LNCAP (cell line): ENCODE measurements around the gene PTPA.

ENCODE experiments used
- TF ChIP-seq, protein P1 (sequence below): fragments of 450-650 bp; IDR thresholded peaks from 2 replicates; pipeline ENCODE4 v1.5.1; 2017; ENCODE audit warnings: mild to moderate bottlenecking

Gene PTPA

DNA sequence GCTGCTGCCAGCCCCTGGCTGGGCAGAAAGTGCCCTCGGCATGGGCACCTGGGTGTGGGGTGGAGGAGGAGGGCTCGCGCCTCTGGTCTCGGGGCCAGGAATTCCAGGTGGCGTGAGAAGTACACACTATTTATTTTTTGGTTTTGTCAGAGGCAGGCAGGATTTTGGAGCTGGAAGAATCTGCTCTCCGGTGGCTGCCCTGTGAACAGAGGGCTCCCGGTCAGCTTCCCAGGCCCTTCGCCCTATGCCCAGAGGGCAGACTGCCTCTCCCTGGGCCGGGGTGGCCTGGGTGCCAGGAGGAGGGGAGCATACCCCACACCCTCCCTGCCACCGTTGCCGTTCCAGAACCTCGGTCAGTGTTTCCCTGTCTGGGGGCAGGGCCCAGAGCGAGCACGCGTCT, 22.0 kb upstream of the PTPA start:
- TF ChIP-seq, protein P1, sequence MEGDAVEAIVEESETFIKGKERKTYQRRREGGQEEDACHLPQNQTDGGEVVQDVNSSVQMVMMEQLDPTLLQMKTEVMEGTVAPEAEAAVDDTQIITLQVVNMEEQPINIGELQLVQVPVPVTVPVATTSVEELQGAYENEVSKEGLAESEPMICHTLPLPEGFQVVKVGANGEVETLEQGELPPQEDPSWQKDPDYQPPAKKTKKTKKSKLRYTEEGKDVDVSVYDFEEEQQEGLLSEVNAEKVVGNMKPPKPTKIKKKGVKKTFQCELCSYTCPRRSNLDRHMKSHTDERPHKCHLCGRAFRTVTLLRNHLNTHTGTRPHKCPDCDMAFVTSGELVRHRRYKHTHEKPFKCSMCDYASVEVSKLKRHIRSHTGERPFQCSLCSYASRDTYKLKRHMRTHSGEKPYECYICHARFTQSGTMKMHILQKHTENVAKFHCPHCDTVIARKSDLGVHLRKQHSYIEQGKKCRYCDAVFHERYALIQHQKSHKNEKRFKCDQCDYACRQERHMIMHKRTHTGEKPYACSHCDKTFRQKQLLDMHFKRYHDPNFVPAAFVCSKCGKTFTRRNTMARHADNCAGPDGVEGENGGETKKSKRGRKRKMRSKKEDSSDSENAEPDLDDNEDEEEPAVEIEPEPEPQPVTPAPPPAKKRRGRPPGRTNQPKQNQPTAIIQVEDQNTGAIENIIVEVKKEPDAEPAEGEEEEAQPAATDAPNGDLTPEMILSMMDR = no peak

DNA sequence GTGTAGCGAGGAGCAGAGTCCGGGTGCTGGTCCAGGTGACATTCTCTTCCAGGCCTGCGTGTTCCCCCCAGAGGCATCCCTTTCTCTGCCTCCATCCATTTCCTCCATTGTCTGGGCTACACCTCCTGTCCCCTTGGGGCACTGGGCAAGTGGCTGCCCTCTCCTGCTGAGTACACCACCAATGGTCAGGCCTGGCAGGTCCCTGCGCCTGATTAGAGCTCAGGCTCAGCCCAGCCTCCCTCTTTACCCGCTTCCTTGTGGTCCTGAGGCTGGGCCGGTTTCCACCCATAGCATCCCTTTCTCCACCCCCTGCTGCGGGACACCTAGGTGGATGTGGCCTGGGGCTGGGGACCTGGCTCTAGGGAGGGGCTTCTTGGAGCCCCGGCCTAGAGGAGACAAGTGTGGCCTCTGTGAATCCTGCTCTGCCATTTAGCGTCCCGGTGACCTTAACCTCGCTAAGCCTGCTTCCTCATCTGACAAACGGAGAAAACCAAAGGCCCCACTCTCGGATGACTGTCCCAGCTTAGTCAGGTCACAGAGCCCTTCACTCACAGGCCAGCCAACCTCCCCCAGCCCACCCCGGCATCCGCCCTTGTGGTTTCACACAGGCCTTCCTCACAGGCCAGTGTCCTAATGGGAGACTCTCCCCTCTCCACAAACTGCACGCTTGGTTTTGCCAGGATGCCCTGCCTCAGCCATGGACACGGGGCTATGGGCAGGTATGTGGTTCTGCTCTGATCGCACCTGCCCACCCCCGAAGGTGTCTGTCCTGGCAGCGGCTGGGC, 17.4 kb upstream of the PTPA start:
- TF ChIP-seq, protein P1 = no peak

GRCh38 chr9:129094387-129095169, 16.6 kb upstream of the PTPA start:
- TF ChIP-seq, protein P1 = no peak

DNA sequence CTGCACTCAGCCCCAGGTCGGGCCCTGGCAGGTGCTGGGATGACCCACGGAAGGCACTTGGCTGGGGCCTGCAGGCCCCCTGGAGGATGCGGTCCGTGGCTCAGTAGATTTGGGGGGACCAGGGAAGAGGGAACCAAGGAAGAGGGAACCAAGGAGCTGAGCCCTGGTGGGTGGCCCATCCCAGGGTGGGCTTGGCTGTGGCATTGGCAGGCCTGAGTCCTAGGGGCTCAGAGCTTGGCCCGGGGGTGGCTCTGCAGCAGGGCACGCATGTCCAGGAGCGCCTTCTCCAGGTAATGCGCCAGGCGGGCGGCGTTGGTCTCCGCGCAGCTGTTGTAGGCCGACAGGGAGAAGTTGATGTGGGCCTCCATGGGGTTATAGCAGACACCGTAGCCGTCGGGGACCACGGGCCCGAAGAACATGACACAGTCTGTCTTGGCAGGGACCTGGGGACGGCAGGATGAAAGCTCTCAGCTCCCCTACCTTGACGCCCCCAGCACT, 16.0 kb upstream of the PTPA start:
- TF ChIP-seq, protein P1 = no peak

DNA sequence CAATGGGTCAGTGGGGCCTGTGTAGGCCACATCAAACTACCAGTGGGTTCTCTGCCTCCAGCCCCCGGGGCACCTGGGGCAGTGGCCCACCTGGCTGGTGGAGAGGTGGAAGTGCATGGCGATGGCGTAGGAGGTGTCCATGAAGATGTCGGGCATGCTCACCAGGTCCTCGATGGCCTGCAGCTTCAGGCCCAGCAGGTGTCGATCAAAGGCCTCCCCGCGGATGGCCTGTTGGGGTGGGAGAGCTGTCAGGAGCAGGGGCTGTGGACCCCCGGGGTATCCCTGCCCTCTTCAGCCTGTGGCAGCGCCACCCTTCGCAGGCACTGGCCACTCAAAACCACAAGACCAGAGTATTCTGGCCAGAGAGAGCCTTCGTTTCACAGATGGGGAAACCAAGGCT, 15.3 kb upstream of the PTPA start:
- TF ChIP-seq, protein P1 = no peak

DNA sequence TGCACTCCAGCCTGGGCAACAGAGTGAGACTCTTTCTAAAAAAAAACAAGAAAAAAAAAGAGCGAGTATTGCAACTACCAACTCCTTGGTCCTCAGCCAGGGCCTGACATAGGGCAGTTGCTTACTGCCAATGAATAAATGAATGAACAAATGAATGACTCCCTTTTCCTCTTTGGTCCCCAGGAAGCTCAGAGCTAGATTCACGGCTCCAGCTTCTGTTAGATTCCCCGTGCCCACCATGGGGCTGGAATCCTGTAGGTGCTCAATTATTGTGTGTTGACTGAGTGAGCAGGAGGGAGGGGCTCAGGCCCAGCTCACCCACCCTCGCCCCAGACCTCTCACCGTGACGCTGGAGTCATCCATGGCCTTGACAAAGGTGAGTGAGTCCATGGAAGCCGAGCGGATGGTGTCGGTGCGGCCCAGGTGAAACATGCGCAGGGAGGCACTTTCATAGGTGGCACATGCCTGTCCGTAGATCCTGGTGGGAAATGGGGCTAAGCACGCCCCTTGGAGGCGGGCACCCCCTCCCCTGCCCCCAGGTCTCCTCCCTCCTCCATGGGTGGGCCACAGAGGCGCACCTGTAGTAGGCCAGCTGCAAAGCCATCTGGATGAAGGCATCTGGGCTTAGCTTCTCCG, 13.4 kb upstream of the PTPA start:
- TF ChIP-seq, protein P1 = no peak

DNA sequence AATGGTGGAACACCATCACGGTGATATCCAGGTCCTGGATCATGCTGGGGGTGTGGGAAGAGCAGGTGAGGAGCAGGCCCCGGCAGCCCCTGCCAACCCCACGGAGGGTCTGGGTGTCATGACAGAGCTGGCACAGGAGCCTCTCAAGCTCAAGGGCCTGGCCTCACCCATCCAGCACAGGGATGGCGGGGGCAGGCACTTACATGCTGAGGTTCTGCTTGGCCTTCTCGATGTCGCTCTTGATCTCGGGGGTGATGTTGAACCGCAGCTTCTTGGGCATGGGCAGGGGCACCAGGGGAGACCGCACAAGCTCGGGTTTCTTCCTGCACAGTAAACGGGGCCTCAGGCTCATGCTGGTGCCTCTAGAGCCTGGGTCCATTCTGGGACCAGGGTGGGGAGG, 12.9 kb upstream of the PTPA start:
- TF ChIP-seq, protein P1 = no peak
